ENCODE measurements around the gene PKIG.

DNA sequence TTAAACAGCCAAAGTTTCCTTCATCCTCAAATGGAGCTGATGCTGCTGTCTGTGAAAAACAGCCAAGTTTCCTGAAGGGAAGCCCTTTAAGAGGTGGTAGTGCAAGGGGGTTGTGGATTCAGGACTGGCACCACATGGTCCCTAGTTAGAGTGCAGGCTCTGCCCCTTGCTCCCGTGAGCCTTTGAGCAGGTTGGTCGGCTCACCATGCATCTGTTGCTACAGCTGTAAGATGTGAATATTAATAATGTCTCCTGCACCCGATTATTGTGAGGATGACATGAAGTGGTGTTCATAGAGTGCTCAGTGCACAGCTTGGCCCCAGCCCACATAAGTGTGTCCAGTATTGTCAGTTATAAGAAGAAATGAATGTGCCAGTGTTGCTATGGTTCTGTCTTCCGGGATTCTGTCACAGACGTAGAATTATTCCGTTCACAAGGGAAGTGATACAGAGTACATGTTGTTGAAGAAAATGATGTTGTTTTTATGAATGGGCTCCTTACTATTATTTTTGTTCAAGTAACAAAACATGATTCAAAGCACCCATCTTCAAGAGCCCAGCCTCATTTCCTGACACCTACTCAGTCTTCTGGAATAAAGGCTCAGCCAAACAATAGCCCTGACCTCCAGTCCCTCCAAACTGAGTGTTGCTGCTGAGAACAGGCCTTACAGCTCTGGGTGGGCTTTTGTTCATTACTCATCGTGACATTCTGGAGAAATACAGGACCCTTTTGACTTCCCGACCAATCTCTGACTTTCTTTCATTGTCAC lies 2.9 kb upstream of the PKIG start:
- no peak for TF ChIP-seq EZH2phosphoT487 (IDR thresholded peaks at IDR 0.05; ENCODE audit: borderline replicate concordance, low read depth, low read length)
- TF ChIP-seq, protein P1, sequence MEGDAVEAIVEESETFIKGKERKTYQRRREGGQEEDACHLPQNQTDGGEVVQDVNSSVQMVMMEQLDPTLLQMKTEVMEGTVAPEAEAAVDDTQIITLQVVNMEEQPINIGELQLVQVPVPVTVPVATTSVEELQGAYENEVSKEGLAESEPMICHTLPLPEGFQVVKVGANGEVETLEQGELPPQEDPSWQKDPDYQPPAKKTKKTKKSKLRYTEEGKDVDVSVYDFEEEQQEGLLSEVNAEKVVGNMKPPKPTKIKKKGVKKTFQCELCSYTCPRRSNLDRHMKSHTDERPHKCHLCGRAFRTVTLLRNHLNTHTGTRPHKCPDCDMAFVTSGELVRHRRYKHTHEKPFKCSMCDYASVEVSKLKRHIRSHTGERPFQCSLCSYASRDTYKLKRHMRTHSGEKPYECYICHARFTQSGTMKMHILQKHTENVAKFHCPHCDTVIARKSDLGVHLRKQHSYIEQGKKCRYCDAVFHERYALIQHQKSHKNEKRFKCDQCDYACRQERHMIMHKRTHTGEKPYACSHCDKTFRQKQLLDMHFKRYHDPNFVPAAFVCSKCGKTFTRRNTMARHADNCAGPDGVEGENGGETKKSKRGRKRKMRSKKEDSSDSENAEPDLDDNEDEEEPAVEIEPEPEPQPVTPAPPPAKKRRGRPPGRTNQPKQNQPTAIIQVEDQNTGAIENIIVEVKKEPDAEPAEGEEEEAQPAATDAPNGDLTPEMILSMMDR (conservative IDR thresholded peaks at IDR 0.05; ENCODE audit: low read length): no peak

All from OCI-LY7 (cell line).